HCT116 (cell line): Measurements from ENCODE around the gene CHRNA7.
"Not testable (repeated sequence)": the region's sequence is repeated elsewhere in the genome, so short reads cannot be mapped to it uniquely, and the experiment has no call there.

Source experiments
- POLR2A ChIP-seq: IDR thresholded peaks from 2 replicates; pipeline ENCODE4 v1.7.0; 2011; ENCODE audit warnings: borderline replicate concordance; ENCODE audit not compliant: insufficient read depth, insufficient read length; ENCODE audit errors: extremely low read depth
- SRF ChIP-seq: IDR thresholded peaks from 2 replicates; pipeline ENCODE4 v1.6.1; 2012; ENCODE audit warnings: low read depth
- TF ChIP-seq, protein P1 (sequence below), 3 experiments: fragments of 200-600 bp in 1 of 3; sonication (generic) in 1 of 3; IDR thresholded peaks in 2 of 3; conservative IDR thresholded peaks in 1 of 3; 2 replicates each; pipeline ENCODE4 v1.5.1; 2012 to 2017; ENCODE audit warnings: low read depth in 2 of 3, low read length in 2 of 3, antibody characterized with exemption in 1 of 3, borderline replicate concordance in 1 of 3, control low read depth in 1 of 3, mild to moderate bottlenecking in 1 of 3, mixed read lengths in 1 of 3, mixed run types in 1 of 3, moderate library complexity in 1 of 3; ENCODE audit not compliant: insufficient read depth in 1 of 3

DNA sequence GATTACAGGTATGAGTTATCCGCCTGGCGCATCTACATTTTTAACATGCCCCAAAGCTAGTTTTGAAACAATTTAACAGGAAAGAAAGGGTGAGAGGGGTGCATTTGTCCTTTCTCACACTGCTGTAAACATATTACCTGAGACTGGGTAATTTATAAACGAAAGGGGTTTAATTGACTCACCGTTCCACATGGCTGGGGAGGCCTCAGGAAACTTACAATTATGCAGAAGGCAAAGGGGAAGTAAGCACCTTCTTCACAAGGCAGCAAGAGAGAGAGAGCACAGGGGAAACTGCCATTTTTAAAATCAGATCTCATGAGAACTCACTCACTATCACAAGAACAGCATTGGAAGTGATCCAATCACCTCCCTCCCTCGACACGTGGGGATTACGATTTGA is 165.9 kb downstream of the CHRNA7 start:
- TF ChIP-seq, protein P1, sequence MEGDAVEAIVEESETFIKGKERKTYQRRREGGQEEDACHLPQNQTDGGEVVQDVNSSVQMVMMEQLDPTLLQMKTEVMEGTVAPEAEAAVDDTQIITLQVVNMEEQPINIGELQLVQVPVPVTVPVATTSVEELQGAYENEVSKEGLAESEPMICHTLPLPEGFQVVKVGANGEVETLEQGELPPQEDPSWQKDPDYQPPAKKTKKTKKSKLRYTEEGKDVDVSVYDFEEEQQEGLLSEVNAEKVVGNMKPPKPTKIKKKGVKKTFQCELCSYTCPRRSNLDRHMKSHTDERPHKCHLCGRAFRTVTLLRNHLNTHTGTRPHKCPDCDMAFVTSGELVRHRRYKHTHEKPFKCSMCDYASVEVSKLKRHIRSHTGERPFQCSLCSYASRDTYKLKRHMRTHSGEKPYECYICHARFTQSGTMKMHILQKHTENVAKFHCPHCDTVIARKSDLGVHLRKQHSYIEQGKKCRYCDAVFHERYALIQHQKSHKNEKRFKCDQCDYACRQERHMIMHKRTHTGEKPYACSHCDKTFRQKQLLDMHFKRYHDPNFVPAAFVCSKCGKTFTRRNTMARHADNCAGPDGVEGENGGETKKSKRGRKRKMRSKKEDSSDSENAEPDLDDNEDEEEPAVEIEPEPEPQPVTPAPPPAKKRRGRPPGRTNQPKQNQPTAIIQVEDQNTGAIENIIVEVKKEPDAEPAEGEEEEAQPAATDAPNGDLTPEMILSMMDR (IDR thresholded peaks at IDR 0.05 in 2 of 3, conservative IDR thresholded peaks at IDR 0.05 in 1 of 3; ENCODE audit: borderline replicate concordance in 1 of 3, insufficient read depth in 1 of 3, low read depth in 2 of 3, low read length in 2 of 3), result not testable (repeated sequence)
- TF ChIP-seq POLR2A, SRF: not testable (repeated sequence)
